Progenitor cell of endocrine pancreas (in vitro differentiated cells): ENCODE measurements around the gene PDE7B. TPM values are rescaled to one million over a fixed set of nuclear protein-coding genes. Genes with fewer than 3 reads are reported as not detected.
A peak's percentile ranks its signal among the peaks of the same experiment; 100 is the strongest.

Experiments used
- DNase-seq: peaks from one replicate; pipeline ENCODE4 v3.0.0; 2021; ENCODE audit warnings: low spot score; ENCODE audit not compliant: unreplicated experiment
- H3K27ac Mint-ChIP-seq: 2 replicates; pipeline ENCODE4 v1.8.0; 2021; ENCODE audit warnings: mild to moderate bottlenecking, moderate library complexity, mixed read lengths
- H3K27me3 Mint-ChIP-seq: 2 replicates; pipeline ENCODE4 v1.8.0; 2021; ENCODE audit warnings: mixed read lengths
- H3K36me3 Mint-ChIP-seq: 2 replicates; pipeline ENCODE4 v1.8.0; 2022; ENCODE audit warnings: mixed read lengths; ENCODE audit not compliant: insufficient read depth
- H3K4me1 Mint-ChIP-seq: 2 replicates; pipeline ENCODE4 v1.8.0; 2021; ENCODE audit warnings: low read depth, mixed read lengths
- H3K4me3 Mint-ChIP-seq: 2 replicates; pipeline ENCODE4 v1.8.0; 2021; ENCODE audit warnings: low read depth, mild to moderate bottlenecking, moderate library complexity, mixed read lengths
- H3K9me3 Mint-ChIP-seq: 2 replicates; pipeline ENCODE4 v1.8.0; 2021; ENCODE audit warnings: low read depth, mixed read lengths
- total RNA-seq: library from RNA; stranded (reverse); gene quantifications from 2 replicates; pipeline ENCODE4 v1.2.1, GENCODE V29; 2021
- TF ChIP-seq, protein P1 (sequence below): fragments of 200-600 bp; sonication (generic); IDR thresholded peaks from one replicate; pipeline ENCODE4 v1.5.0; 2021; ENCODE audit warnings: antibody characterized with exemption, mild to moderate bottlenecking; ENCODE audit not compliant: unreplicated experiment

Gene PDE7B
- total RNA-seq, 1 donor from 2014 or later = 0.07 TPM

DNA sequence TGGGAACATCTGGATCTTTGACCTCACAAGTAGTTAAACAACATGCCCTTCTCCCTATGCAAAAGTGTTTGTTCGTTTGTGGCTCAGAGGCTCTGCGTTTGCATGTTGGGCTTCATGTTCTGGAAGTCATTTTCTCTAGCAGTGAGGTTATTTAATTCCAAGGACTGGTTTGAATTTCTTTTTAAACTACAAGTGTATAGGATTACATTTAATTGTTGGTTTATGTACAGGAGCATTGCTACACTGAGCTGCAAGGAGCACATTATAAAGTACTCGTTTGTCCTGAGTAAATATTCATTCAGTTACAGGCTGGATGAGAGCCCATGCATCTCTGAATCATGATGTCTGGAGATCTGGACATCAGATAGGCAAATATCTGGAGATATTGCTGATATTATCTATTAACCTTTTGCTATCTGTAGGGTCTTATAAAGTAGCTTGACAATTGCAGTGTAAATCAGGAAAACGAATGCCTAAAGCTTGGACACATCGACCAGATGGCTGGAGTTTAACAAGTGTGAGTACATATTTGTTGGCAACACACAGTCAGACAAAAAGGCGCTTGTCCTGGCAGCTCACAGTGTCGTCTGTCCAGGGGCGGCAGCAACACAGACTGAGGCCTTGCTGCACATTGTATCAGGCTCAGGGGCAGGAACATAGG is 84.6 kb downstream of the PDE7B start:
- TF ChIP-seq, protein P1, sequence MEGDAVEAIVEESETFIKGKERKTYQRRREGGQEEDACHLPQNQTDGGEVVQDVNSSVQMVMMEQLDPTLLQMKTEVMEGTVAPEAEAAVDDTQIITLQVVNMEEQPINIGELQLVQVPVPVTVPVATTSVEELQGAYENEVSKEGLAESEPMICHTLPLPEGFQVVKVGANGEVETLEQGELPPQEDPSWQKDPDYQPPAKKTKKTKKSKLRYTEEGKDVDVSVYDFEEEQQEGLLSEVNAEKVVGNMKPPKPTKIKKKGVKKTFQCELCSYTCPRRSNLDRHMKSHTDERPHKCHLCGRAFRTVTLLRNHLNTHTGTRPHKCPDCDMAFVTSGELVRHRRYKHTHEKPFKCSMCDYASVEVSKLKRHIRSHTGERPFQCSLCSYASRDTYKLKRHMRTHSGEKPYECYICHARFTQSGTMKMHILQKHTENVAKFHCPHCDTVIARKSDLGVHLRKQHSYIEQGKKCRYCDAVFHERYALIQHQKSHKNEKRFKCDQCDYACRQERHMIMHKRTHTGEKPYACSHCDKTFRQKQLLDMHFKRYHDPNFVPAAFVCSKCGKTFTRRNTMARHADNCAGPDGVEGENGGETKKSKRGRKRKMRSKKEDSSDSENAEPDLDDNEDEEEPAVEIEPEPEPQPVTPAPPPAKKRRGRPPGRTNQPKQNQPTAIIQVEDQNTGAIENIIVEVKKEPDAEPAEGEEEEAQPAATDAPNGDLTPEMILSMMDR = no peak
- no peaks in the 10 kb centered on the region for H3K36me3 Mint-ChIP-seq
- H3K27ac Mint-ChIP-seq = no peak overlapping the region
- H3K9me3 Mint-ChIP-seq = no peaks in the 10 kb centered on the region
- H3K4me1 Mint-ChIP-seq = peaks cover 7% of the 10 kb centered on the region
- H3K4me3 Mint-ChIP-seq = no peak overlapping the region
- H3K27me3 Mint-ChIP-seq = no peaks in the 10 kb centered on the region
- no peak for DNase-seq

DNA sequence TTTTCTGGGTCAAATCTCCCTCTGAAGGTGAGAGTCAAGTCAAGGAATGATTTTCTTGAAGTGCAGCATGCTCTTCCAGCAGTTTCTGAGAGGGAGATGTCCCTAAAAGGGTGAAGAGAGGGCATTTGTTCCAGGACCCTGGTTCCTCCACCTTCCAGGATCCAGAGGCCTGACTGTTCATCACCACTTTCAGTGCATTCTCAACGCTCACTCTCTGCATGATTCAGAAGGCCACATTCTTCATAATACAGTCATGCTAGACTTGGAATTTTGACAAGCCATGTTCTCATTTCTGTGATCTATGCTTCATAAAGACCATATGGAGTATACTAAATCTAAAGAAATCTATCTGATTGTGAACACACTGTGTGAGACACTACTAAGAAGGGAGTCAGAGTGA is 85.1 kb downstream of the PDE7B start:
- Mint-ChIP-seq H3K27ac (no peak overlapping the region), H3K4me1 (peaks cover 7% of the 10 kb centered on the region), H3K4me3 (no peak overlapping the region), H3K9me3 (no peaks in the 10 kb centered on the region), H3K36me3 (no peaks in the 10 kb centered on the region), H3K27me3 (no peaks in the 10 kb centered on the region)
- no peak for DNase-seq
- TF ChIP-seq, protein P1 = no peak

DNA sequence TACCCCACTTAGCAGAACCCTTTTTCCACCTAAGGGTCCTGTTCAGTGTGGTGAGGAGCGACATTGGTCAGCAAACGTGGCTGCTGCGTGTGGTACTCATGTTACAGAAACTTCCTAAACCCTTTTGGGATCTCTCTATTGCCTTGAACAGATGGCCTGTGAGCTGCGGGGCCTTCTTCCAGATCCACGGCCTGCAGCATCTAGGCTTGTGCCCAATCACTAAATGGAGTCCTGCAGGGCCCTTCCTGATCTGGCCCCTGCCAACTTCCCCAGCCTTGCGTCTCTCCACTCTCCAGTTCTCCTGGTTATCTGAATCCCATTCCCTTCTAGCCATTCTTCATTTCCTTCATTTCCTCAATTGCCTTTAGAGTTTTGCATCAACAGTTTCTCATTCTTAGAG is 85.6 kb downstream of the PDE7B start:
- no peak for DNase-seq
- H3K36me3 Mint-ChIP-seq = no peaks in the 10 kb centered on the region
- no peaks in the 10 kb centered on the region for H3K9me3 Mint-ChIP-seq
- no peak overlapping the region for H3K4me3 Mint-ChIP-seq
- peaks cover 7% of the 10 kb centered on the region for H3K4me1 Mint-ChIP-seq
- no peaks in the 10 kb centered on the region for H3K27me3 Mint-ChIP-seq
- TF ChIP-seq, protein P1 = no peak
- no peak overlapping the region for H3K27ac Mint-ChIP-seq

DNA sequence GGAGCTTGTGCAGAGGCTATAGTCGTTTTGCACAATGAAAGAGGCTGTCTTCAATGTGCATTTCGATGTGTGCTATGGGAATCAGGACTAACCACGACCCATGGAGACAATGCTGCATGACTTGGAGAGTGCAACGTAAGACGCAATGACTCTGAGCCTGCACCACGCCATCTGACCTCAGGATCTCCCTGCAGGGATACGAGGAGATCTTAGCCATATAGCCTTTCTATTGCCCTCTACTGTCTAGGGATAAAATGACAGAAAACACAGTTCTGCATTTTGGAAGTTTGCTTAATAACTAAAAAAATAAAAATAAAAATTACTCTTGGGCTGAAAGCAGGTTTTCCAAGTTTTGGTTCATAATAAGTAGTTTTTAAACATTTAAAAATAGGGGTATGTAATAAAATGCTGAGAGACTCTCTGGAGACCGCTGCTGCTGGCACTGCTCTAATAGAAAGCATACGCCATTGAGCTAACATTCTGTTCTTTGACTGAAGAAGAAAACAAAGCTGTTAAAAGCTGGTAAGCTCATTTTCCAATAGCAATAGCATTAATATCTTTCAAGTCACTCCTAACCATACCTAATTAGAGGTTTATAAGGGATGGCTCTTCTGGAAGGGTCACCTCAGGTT is 87.2 kb downstream of the PDE7B start:
- Mint-ChIP-seq H3K27ac (no peak overlapping the region), H3K9me3 (no peaks in the 10 kb centered on the region), H3K27me3 (no peaks in the 10 kb centered on the region), H3K4me3 (no peak overlapping the region), H3K4me1 (peaks cover 3% of the 10 kb centered on the region), H3K36me3 (no peaks in the 10 kb centered on the region)
- TF ChIP-seq, protein P1 = peak; percentile 32
- DNase-seq = no peak

DNA sequence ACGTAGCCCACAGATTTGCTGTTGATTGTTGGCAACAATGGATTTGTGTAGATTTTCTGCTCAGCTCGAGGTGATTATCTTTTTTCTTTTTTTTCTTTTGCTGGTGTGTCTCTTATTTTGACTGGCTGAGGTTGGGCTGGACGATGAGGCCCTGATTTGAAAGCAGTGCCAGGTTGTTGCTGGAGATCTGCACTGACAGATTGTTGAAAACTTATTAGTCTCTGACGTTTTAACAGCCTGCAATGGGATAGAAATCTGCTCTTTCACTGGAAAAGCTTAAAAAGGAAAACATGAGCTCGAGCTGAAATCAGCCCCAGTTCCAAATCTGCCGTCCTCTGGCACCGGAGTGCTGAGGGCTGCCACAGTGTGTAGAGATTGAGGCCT is 87.7 kb downstream of the PDE7B start:
- Mint-ChIP-seq H3K27ac (no peak overlapping the region), H3K36me3 (no peaks in the 10 kb centered on the region), H3K9me3 (no peaks in the 10 kb centered on the region), H3K4me1 (peaks cover 3% of the 10 kb centered on the region), H3K4me3 (no peak overlapping the region), H3K27me3 (no peaks in the 10 kb centered on the region)
- TF ChIP-seq, protein P1 = no peak
- DNase-seq = no peak
